Kidney epithelial cell (primary cell): ENCODE results near the gene MSANTD3. TPM values are rescaled to one million over a fixed set of nuclear protein-coding genes. Genes with fewer than 3 reads are reported as not detected.
"Not testable (repeated sequence)": the region's sequence is repeated elsewhere in the genome, so short reads cannot be mapped to it uniquely, and the experiment has no call there.

ENCODE experiments used
- DNase-seq: peaks from one replicate; pipeline ENCODE4 v3.0.0-alpha.2; 2010; ENCODE audit warnings: low read depth
- H3K27me3 ChIP-seq: 2 replicates; pipeline ENCODE4 v1.6.0; 2011; ENCODE audit warnings: low read length; ENCODE audit not compliant: control insufficient read depth, insufficient read depth
- H3K36me3 ChIP-seq: 2 replicates; pipeline ENCODE4 v1.5.1; 2011; ENCODE audit warnings: low read length; ENCODE audit not compliant: control insufficient read depth, insufficient read depth
- H3K4me3 ChIP-seq: 2 replicates; pipeline ENCODE4 v1.5.1; 2011; ENCODE audit warnings: low read depth, mild to moderate bottlenecking, control low read depth, low read length
- total RNA-seq: library from RNA; depleted of rRNA; stranded (reverse); fragments of >200 nt; gene quantifications from 2 replicates; pipeline ENCODE4 v1.2.3, GENCODE V29; 2015
- TF ChIP-seq, protein P1 (sequence below): IDR thresholded peaks from 2 replicates; pipeline ENCODE4 v1.5.1; 2011; ENCODE audit warnings: mild to moderate bottlenecking, moderate library complexity, low read length, control low read depth, inconsistent platforms; ENCODE audit not compliant: insufficient read depth, poor library complexity, severe bottlenecking

MSANTD3 gene
- total RNA-seq, result 76.1 and 77.3 TPM in 2 replicates

DNA sequence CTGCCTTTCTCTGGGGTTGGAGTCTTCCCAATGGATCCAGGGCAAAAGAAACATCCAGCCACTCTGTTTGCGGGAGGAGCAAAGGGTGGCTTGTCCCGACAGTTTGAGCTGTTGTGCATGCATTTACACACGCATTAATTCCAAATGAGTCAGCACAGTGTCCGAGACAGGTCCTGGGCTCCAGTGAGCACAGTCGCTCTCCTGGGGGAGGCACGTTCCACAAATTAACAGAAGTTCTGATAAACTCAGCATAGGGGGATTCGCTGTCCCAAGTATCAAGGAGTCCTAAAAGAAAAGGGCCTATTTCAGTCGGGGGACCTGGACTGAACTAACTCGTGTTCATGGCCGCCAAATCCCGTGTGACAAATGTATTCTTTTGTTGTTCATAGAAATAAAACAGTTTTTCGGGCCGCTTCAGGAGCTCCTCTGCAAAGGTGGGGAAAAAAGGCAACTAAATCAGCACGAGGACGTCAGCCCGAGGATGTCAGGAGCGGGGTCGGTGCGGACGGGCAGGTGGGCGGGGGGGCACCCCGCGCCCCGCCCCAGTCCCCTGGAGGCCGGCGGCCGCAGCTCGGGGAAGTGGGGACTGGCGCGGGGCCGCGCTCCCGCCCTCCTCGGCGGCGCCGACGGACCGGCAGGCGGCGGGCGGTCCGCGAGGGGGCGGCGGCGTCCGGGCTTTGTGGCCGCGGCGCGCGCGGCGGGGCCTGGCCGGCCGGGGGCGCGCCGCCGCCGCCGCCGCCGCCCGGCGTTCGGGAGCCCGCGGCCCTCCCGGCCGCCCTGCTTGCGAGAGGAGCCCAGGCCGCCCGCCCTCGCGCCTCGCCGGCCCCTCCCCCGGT is at the start of gene MSANTD3:
Gene MSANTD3, plus strand, starts transcription at position 614 of the 836 bp plus-strand sequence. CDS start 14,796 bp downstream, outside the sequence.
- no peaks in the 10 kb centered on the region for H3K27me3 ChIP-seq
- no peak for DNase-seq
- TF ChIP-seq, protein P1, sequence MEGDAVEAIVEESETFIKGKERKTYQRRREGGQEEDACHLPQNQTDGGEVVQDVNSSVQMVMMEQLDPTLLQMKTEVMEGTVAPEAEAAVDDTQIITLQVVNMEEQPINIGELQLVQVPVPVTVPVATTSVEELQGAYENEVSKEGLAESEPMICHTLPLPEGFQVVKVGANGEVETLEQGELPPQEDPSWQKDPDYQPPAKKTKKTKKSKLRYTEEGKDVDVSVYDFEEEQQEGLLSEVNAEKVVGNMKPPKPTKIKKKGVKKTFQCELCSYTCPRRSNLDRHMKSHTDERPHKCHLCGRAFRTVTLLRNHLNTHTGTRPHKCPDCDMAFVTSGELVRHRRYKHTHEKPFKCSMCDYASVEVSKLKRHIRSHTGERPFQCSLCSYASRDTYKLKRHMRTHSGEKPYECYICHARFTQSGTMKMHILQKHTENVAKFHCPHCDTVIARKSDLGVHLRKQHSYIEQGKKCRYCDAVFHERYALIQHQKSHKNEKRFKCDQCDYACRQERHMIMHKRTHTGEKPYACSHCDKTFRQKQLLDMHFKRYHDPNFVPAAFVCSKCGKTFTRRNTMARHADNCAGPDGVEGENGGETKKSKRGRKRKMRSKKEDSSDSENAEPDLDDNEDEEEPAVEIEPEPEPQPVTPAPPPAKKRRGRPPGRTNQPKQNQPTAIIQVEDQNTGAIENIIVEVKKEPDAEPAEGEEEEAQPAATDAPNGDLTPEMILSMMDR, result no peak
- H3K4me3 ChIP-seq, result peak within 1 kb of the TSS; percentile 67
- no peaks in the 10 kb centered on the region for H3K36me3 ChIP-seq

DNA sequence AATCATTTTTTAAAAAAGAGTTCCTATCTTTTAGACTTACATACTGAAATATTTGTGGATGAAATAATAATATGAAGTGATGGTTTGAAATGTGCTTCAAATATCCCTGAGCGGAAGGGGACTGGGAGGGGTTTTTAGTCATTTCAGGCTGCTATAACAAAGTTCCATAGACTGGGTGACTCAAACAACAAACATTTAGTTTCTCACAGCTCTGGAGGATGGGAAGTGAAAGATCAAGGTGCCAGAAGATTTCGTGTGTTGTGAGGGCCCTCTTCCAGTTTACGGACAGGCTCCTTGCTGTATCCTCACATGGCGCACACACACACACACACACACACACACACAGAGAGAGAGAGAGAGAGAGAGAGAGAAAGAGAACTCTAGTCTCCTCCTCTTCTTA is 47.1 kb upstream of the MSANTD3 start:
- DNase-seq, result peak; percentile 7
- no peak overlapping the region for H3K4me3 ChIP-seq
- H3K36me3 ChIP-seq, result no peaks in the 10 kb centered on the region
- TF ChIP-seq, protein P1, result no peak
- H3K27me3 ChIP-seq, result no peaks in the 10 kb centered on the region

GRCh38 chr9:100392989-100393388 is 34.0 kb upstream of the MSANTD3 start:
- not testable (repeated sequence) for H3K27me3 ChIP-seq, DNase-seq, H3K36me3 ChIP-seq, H3K4me3 ChIP-seq

DNA sequence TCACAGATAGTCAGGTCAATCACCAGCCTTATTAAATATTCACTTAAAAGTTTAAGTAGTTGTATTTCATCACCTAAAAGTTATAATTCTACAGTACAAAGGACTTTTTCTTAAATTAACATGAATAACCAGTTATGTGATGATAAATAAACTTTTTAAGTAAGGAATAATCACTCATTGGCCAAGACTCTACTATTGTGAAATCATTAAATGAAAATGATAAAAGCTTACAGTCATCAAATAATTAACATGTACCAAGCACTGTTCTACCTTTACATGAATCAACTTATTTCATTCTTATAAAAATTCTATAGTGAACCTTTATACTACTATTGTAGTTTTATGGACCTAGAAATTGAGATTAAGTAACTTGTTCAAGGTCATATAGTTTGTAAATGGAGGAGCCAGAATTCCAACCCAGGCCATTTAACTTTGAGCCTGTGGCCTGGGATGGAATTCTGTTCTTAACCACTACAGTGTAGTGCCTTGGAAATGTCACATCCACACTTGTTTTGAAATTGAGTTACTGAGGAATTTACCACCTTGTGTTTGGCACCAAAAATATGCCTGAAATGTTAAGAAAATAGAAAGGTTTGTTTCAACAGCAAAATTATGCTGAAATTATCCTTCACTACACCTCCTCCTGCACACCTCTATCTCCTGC is 32.8 kb upstream of the MSANTD3 start:
- no peak for DNase-seq
- Histone ChIP-seq H3K27me3 (no peaks in the 10 kb centered on the region), H3K4me3 (no peak overlapping the region), H3K36me3 (no peaks in the 10 kb centered on the region)
- TF ChIP-seq, protein P1, result no peak

- H3K36me3 ChIP-seq, result no peaks in the 10 kb centered on the region
- TF ChIP-seq, protein P1, result no peak
- no peak overlapping the region for H3K4me3 ChIP-seq
- H3K27me3 ChIP-seq, result no peaks in the 10 kb centered on the region
- DNase-seq, result no peak
Measured at GRCh38 chr9:100394816-100395215, 32.1 kb upstream of the MSANTD3 start.

GRCh38 chr9:100396769-100397168 is 30.2 kb upstream of the MSANTD3 start:
- Histone ChIP-seq H3K4me3 (no peak overlapping the region), H3K27me3 (no peaks in the 10 kb centered on the region), H3K36me3 (no peaks in the 10 kb centered on the region)
- TF ChIP-seq, protein P1, result no peak
- no peak for DNase-seq
